ENCODE results near the gene MPPE1.
A peak's percentile ranks its signal among the peaks of the same experiment; 100 is the strongest.
"Not testable (repeated sequence)": the region's sequence is repeated elsewhere in the genome, so short reads cannot be mapped to it uniquely, and the experiment has no call there.

The MPPE1 gene

DNA sequence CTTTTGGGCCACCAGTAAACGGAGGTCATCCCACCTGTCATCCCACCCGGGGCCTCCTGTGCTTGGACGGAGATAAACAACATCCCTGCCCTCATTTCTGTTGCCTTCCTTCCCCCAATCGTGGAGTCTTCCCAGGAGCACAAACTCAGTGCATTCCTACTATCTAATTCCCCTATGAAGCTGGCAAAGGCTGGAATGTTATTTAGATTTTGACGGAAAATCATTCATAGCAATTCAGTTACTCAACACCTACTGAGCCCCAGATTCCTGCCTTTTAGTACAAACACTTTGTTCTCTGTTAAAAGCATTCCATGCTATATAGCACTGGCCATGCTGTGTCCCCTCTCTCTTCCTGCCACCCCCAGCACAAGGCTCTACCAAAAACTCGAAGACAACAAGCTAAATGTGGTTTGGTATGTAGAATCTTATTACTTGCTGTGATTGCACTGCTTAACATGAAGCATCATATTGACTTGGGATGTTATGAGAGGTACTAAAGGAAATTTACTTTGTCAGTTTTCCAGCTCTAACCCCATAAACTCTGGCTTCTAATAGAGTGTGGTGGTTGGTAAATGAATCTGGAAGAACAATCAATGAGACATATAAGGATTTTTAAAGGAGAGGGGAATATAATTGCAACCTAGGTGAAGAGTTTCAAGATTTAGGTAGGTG, 40.9 kb upstream of the MPPE1 start:
- no peak overlapping the region for H3K27ac ChIP-seq

DNA sequence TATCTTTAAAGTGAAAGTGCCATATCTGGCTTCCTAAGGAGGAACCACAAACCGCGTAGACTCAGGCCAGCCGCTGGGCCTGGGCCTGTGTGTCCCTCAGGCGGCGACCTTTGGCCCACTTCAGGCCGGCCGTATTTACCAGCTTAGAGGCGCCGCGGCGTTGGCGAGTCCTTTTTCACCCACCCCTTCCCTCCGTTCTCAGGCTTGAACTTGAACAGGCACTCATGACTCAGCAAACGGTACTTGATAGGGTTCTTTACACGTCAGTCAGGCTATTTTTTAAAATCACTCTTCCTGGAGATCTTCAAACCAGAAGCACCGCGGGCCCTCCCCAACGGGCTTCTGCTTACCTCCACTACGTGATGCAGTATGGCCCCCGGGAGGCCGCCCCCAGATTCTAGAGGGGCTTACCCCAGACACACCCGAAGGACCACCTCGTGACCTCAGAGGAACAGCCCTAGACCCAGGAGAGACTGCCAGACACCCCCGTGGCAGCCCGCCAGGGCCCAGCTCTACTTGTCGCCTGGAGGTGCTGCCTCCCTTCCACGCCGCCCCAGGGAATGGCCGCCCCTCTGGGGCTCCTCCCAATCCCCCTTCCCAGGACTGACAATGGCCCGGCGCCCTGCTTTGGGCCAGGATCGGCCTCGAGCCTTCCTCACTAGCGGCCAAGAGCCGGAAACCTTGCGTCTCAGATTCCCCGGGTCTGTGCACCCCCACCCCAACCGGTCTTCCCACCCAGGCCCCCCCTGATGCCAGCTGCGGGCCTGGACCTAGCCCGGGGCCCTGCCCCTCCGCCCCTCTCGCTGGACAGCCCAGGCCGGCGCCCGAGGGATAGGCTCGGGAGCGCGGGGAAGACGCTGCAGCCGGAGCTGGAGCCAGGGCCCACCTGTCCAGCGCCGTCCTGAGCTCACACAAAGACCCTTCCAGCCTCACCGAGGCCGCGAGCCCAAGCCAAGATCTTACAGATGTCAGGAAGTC, 39.4 kb upstream of the MPPE1 start:
- Histone ChIP-seq H3K9me3 (replicated peaks in 1 of 11) (no peaks in the 10 kb centered on the region), H4K20me1 (no peaks in the 10 kb centered on the region), H3K27me3 (no peaks in the 10 kb centered on the region), H3K27ac (peak overlapping the region in 10 of 11 experiments; percentile 5 to 88 (median 84); a peak in 19 of 22 replicates), H3K4me3 (peak overlapping the region; percentile 32 to 64 (median 48)), H3K9ac (peak overlapping the region in 10 of 11 experiments; percentile 13 to 79 (median 76); a peak in 19 of 22 replicates), H3K4me2 (peak overlapping the region; percentile 73 to 97 (median 89)), H3K36me3 (no peaks in the 10 kb centered on the region), H3K4me1 (peaks cover 16 to 46% (median 24%) of the 10 kb centered on the region in 10 experiments)
- no peak for TF ChIP-seq Cebpa-rat (IDR thresholded peaks at IDR 0.05)

More for the DNA sequence above, 40.9 kb upstream of the MPPE1 start:
- Histone ChIP-seq H3K4me2 (no peak overlapping the region), H3K27me3 (no peaks in the 10 kb centered on the region), H3K4me3 (no peak overlapping the region), H3K9ac (no peak overlapping the region), H3K36me3 (no peaks in the 10 kb centered on the region), H3K9me3 (replicated peaks in 1 of 11) (no peaks in the 10 kb centered on the region), H4K20me1 (no peaks in the 10 kb centered on the region), H3K4me1 (peaks cover 16 to 37% (median 26%) of the 10 kb centered on the region in 10 experiments)
- TF ChIP-seq Cebpa-rat (IDR thresholded peaks at IDR 0.05) = no peak

DNA sequence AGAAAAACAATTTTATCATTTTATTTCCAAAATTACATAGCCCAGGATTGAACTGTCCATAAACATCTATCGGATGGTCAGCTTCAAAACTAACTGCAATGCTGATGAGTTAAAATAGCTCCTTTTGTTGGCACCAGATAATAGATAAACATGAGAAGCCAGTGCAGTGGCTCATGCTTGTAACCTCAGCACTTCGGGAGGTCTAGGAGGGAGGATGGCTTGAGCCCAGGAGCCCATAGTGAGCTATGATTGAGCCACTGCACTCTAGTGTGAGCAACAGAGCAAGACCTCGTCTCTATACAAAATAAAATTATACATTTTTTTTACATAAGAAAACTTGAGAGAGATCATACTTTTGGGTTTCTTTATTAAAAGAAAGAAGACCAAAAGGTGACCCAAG, 38.6 kb upstream of the MPPE1 start:
- peak overlapping the region in 9 of 11 experiments; percentile 76 to 88 (median 85); a peak in 18 of 22 replicates for H3K27ac ChIP-seq

DNA sequence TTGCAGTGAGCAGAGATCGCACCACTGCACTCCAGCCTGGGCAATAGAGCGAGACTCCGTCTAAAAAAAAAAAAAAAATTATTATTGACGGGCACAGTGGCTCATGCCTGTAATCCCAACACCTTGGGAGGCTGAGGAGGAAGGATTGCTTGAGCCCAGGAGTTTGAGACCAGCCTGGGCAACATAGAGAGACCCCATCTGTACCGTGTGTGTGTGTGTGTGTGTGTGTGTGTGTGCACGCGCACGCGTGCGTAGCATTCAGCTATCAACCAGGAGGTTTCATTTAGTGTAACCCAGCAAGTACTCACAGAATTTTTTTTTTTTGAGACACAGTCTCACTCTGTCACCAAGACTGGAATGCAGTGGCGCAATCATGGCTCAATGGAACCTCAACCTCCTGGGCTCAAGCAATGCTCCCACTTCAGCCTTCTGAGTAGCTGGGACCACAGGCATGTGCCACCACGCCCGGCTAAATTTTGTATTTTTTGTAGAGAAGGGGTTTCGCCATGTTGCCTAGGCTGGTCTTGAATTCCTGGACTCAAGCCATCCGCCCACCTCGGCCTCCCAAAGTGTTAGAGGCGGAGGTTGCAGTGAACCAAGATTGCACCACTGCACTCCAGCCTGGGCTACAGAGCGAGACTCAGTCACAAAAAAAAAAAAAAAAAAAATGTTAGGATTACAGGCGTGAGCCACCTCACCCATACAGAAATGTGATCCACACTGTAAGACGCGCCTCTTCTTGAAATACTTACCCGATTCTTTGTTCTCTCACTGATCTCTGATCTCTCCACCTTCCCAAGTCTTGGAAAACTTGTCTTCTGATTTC, 37.9 kb upstream of the MPPE1 start:
- Histone ChIP-seq H3K4me1 (peaks cover 16 to 46% (median 24%) of the 10 kb centered on the region in 10 experiments), H3K9ac (peak overlapping the region in 3 of 11 experiments; percentile 75 to 78 (median 77); a peak in 2 of 22 replicates), H3K27ac (peak overlapping the region in 8 of 11 experiments; percentile 76 to 88 (median 85); a peak in 13 of 22 replicates), H3K4me2 (peak overlapping the region; percentile 73 to 97 (median 89))
- not testable (repeated sequence) for H3K36me3 ChIP-seq; H3K27me3 ChIP-seq; H3K9me3 ChIP-seq (replicated peaks in 1 of 11); H3K4me3 ChIP-seq; H4K20me1 ChIP-seq
- TF ChIP-seq Cebpa-rat (IDR thresholded peaks at IDR 0.05) = peak in 6 of 11 experiments; percentile 14 to 50 (median 40); a peak in 4 of 22 replicates

More for the DNA sequence above, 38.6 kb upstream of the MPPE1 start:
- no peak for TF ChIP-seq Cebpa-rat (IDR thresholded peaks at IDR 0.05)
- Histone ChIP-seq H3K36me3 (no peaks in the 10 kb centered on the region), H3K4me2 (peak overlapping the region; percentile 73 to 97 (median 89)), H3K27me3 (no peaks in the 10 kb centered on the region), H3K9ac (peak overlapping the region in 10 of 11 experiments; percentile 13 to 79 (median 76); a peak in 17 of 22 replicates), H4K20me1 (no peaks in the 10 kb centered on the region), H3K4me1 (peaks cover 16 to 46% (median 24%) of the 10 kb centered on the region in 10 experiments), H3K4me3 (peak overlapping the region; percentile 32 to 64 (median 48)), H3K9me3 (replicated peaks in 1 of 11) (no peaks in the 10 kb centered on the region)

DNA sequence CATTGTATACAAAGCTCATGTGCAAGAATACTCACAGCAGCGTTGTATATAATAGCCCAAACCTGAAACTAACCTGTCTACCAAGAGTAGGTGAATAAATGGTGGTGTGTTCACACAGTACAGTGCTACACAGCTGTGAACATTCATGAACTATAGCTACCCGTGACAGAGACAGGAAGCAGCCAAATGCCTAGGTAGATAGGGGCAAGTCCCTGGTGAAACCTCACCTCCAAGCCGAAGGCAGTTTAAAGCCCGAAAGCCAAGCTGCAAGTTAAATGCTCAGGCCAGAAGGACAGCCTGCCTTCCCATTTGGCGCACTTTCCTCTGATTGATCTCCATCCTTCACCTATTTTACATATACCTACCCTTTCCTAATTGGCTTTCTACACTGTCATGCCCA, 36.7 kb upstream of the MPPE1 start:
- no peak for TF ChIP-seq Cebpa-rat (IDR thresholded peaks at IDR 0.05)
- Histone ChIP-seq H3K36me3 (no peaks in the 10 kb centered on the region), H4K20me1 (no peaks in the 10 kb centered on the region), H3K9me3 (replicated peaks in 1 of 11) (no peaks in the 10 kb centered on the region), H3K4me3 (no peak overlapping the region), H3K4me1 (peaks cover 16 to 46% (median 24%) of the 10 kb centered on the region in 10 experiments), H3K27me3 (no peaks in the 10 kb centered on the region), H3K27ac (no peak overlapping the region), H3K4me2 (no peak overlapping the region), H3K9ac (no peak overlapping the region)

DNA sequence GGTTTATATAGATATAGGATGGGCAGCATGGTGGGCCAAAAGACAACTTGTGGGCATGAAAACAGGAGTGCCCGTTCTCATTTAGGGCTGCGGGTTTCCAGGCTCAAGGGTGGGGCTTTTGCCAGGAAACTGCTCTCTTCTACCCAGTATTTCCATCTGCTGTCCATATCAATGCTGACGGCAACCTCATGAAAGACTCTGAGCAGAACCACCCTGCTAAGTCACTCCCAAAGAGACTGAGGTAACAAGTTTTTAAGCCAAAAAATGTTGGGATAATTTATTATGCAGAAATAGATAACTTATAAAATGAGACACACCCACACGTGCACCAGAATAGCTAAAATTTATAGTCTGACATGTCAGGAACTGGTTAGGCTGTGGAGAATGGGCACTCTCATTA, 36.1 kb upstream of the MPPE1 start:
- Histone ChIP-seq H3K27ac (no peak overlapping the region), H3K27me3 (no peaks in the 10 kb centered on the region), H3K4me3 (no peak overlapping the region), H3K4me2 (no peak overlapping the region), H3K9ac (no peak overlapping the region), H3K36me3 (no peaks in the 10 kb centered on the region), H3K4me1 (peaks cover 16 to 46% (median 24%) of the 10 kb centered on the region in 10 experiments), H3K9me3 (replicated peaks in 1 of 11) (no peaks in the 10 kb centered on the region), H4K20me1 (no peaks in the 10 kb centered on the region)
- TF ChIP-seq Cebpa-rat (IDR thresholded peaks at IDR 0.05) = no peak

DNA sequence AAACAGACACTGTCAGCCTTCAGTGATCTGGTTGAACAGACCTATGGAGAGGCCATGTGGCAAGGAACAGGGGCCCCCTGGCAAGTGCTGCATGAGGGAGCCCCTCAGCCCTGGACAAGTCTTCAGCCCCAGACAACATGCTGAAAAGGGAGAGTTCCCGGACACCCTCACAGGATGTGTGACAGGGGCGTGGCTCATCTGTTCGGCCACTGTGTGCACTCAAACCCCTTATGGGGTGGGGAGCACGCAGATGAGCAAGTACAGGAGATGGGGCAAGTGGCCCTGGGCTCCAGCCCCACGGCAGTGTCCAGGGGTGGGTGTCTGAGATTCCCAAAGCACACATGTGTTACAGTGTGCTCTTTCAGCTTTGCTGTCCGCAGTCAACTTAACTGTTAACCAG, 35.4 kb upstream of the MPPE1 start:
- Histone ChIP-seq H3K4me1 (peaks cover 16 to 46% (median 24%) of the 10 kb centered on the region in 10 experiments), H3K36me3 (no peaks in the 10 kb centered on the region), H3K9ac (no peak overlapping the region), H3K9me3 (replicated peaks in 1 of 11) (no peaks in the 10 kb centered on the region), H4K20me1 (no peaks in the 10 kb centered on the region), H3K27me3 (no peaks in the 10 kb centered on the region), H3K4me2 (peak overlapping the region in 4 of 11 experiments; percentile 3 to 33 (median 16); a peak in 4 of 22 replicates), H3K27ac (peak overlapping the region in 1 of 11 experiments; percentile 8; a peak in 1 of 22 replicates), H3K4me3 (no peak overlapping the region)
- TF ChIP-seq Cebpa-rat (IDR thresholded peaks at IDR 0.05) = no peak

DNA sequence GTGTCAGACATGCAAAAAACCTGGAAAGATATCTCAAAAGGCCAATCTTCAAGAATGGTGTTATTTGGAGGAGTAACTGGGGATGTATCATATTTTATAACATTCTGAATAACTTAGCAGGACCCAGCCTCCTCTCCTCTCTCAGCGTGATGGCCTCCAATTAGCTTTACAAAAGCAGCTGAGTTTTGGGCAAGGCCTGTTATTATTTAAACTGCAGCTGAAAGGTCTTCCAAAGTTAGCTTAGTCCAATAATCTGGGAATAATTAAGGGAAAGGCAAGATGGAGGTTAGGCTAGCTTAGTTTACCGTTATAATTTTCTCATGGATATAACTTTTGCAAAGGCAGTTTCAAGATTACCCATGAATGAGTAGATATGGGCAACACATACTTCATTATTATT, 32.8 kb upstream of the MPPE1 start:
- Histone ChIP-seq H3K9ac (no peak overlapping the region), H3K4me2 (no peak overlapping the region), H3K27ac (no peak overlapping the region), H3K36me3 (no peaks in the 10 kb centered on the region), H3K9me3 (replicated peaks in 1 of 11) (no peaks in the 10 kb centered on the region), H3K27me3 (no peaks in the 10 kb centered on the region), H3K4me1 (peaks cover 0 to 30% (median 5%) of the 10 kb centered on the region in 10 experiments; a peak in 14 of 20 replicates), H3K4me3 (no peak overlapping the region), H4K20me1 (no peaks in the 10 kb centered on the region)
- no peak for TF ChIP-seq Cebpa-rat (IDR thresholded peaks at IDR 0.05)
